ENCODE data around the gene PPIF.
A peak's percentile ranks its signal among the peaks of the same experiment; 100 is the strongest.

GRCh38 chr10:79347226-79347893 is at the start of gene PPIF:
- TF ChIP-seq CTCF (IDR thresholded peaks at IDR 0.05) (peak; percentile 95), MAX (CRISPR knock-in tag; IDR thresholded peaks at IDR 0.05) (no peak), RELA (CRISPR knock-in tag; IDR thresholded peaks at IDR 0.05; ENCODE audit: borderline replicate concordance) (peak; percentile 47; the same call in 1 of the 2 replicates), ATF6 (CRISPR knock-in tag; IDR thresholded peaks at IDR 0.05) (no peak), NR2C2 (CRISPR knock-in tag; IDR thresholded peaks at IDR 0.05) (no peak), SP1 (CRISPR knock-in tag; conservative IDR thresholded peaks at IDR 0.05) (peak; percentile 74), HMGXB4 (CRISPR knock-in tag; IDR thresholded peaks at IDR 0.05) (peak; percentile 82), GABPB1 (CRISPR knock-in tag; IDR thresholded peaks at IDR 0.05) (0 out of 2 replicates have a peak, but pooled peaks have one; percentile 44), E2F4 (CRISPR knock-in tag; IDR thresholded peaks at IDR 0.05; ENCODE audit: borderline replicate concordance, low read depth) (no peak), ERG (CRISPR knock-in tag; IDR thresholded peaks at IDR 0.05) (no peak), ELF4 (CRISPR knock-in tag; IDR thresholded peaks at IDR 0.05; ENCODE audit: low read depth) (no peak), JUN (CRISPR knock-in tag; IDR thresholded peaks at IDR 0.05) (no peak)

Measured in WTC11 (cell line).